ENCODE measurements around the gene BMF.
"Not testable (repeated sequence)": the region's sequence is repeated elsewhere in the genome, so short reads cannot be mapped to it uniquely, and the experiment has no call there.

DNA sequence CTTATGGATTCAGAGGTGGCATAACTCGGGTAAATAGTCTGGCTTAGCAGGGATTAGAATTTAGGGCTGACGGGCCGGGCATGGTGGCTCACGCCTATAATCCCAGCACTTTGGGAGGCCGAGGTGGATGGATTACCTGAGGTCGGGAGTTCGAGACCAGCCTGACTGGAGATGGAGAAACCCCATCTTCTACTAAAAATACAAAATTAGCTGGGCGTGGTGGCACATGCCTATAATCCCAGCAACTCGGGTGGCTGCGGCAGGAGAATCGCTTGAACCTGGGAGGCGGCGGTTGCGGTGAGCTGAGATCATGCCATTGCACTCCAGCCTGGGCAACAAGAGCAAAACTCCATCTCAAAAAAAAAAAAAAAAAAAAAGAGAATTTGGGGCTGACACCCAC, 6.4 kb upstream of the BMF start:
- not testable (repeated sequence) for TF ChIP-seq CTCF (conservative IDR thresholded peaks at IDR 0.05; ENCODE audit: low read length); EZH2phosphoT487 (IDR thresholded peaks at IDR 0.05; ENCODE audit: borderline replicate concordance, low read depth, low read length)
